BJ (cell line): ENCODE data around the gene NUP62. TPM values are rescaled to one million over a fixed set of nuclear protein-coding genes. Genes with fewer than 3 reads are reported as not detected.
"Not testable (repeated sequence)": the region's sequence is repeated elsewhere in the genome, so short reads cannot be mapped to it uniquely, and the experiment has no call there.

Source experiments
- CTCF ChIA-PET: fragments of 350-600 bp; formaldehyde crosslinking; extraction: SDS; loops from one replicate; lab custom pipeline; 2021; ENCODE audit warnings: antibody characterized with exemption, inconsistent platforms; lab: Yijun Ruan, JAX
- POLR2A ChIA-PET: fragments of 300-600 bp; sonication (Branson Sonifier 250); formaldehyde crosslinking; extraction: SDS; loops from one replicate; lab custom pipeline; 2021; ENCODE audit warnings: antibody characterized with exemption; lab: Charles Lee
- DNase-seq: peaks from one replicate; pipeline ENCODE4 v3.0.0-alpha.2; 2011; ENCODE audit warnings: low read depth
- H3K27me3 ChIP-seq: 2 replicates; pipeline ENCODE4 v1.6.0; 2011; ENCODE audit warnings: low read length; ENCODE audit not compliant: control insufficient read depth, insufficient read depth
- H3K36me3 ChIP-seq: 2 replicates; pipeline ENCODE4 v1.5.1; 2011; ENCODE audit warnings: low read length; ENCODE audit not compliant: control insufficient read depth, insufficient read depth
- H3K4me3 ChIP-seq: 2 replicates; pipeline ENCODE4 v1.5.1; 2011; ENCODE audit warnings: low read depth, mild to moderate bottlenecking, control low read depth, low read length
- CTCF ChIP-seq: IDR thresholded peaks from 2 replicates; pipeline ENCODE4 v1.5.1; 2011; ENCODE audit warnings: low read depth, mild to moderate bottlenecking, control low read depth, inconsistent platforms, low read length, moderate library complexity; ENCODE audit not compliant: insufficient read depth
- polyA plus RNA-seq: library from polyadenylated mRNA; depleted of rRNA; stranded (reverse); fragments of >200 nt; gene quantifications from 2 replicates; pipeline ENCODE4 v1.2.3, GENCODE V29; 2011

Gene NUP62
- polyA plus RNA-seq, 1 experiment, result 15.1 TPM

GRCh38 chr19:49968279-49968922, 39.1 kb upstream of the NUP62 start:
- CTCF ChIA-PET, result interaction anchor here (0.9 kb wide), 2 partner anchors 14 to 30 kb away, joined by 3 read pairs; no protein-coding TSS in a partner anchor
- Histone ChIP-seq H3K36me3 (no peaks in the 10 kb centered on the region), H3K4me3 (no peak overlapping the region), H3K27me3 (no peaks in the 10 kb centered on the region)
- POLR2A ChIA-PET, result no interaction called here
- no peak for TF ChIP-seq CTCF
- DNase-seq, result no peak

GRCh38 chr19:49960980-49961379, 31.7 kb upstream of the NUP62 start, which contains the start of gene SIGLEC11:
TSS of gene SIGLEC11 (minus strand) at chr19:49961172. CDS start at chr19:49961081, 91 bp downstream.
- DNase-seq, H3K4me3 ChIP-seq, POLR2A ChIA-PET, H3K27me3 ChIP-seq, CTCF ChIA-PET, H3K36me3 ChIP-seq: not testable (repeated sequence)

- POLR2A ChIA-PET, DNase-seq, CTCF ChIA-PET, H3K27me3 ChIP-seq, H3K4me3 ChIP-seq, H3K36me3 ChIP-seq: not testable (repeated sequence)
These were observed 30.6 kb upstream of the NUP62 start for GRCh38 chr19:49959892-49960291.

- H3K27me3 ChIP-seq, H3K36me3 ChIP-seq, H3K4me3 ChIP-seq, CTCF ChIA-PET, DNase-seq, POLR2A ChIA-PET: not testable (repeated sequence)
These were observed 29.3 kb upstream of the NUP62 start for GRCh38 chr19:49958596-49958995.

DNA sequence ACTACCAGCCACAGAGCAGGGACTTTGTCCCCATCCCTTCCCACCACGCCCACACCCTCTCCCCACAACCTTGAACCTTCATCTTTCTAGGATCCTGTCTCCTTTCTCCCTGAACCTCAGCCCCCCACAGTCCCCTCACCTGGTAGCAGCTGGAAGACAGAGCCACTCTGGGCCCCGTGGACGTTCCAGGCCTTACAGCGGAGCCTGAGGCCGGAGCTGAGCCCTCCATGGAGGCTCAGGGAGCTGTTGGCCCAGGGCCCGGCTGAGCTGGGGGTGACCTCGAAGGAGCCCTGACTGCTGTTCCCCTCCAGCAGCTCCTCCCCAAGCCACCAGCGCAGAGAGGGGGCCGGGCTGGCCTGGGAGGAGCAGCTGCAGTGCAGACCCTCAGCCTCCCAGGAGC, 28.8 kb upstream of the NUP62 start:
- H3K36me3 ChIP-seq, CTCF ChIA-PET, DNase-seq, H3K4me3 ChIP-seq, H3K27me3 ChIP-seq, POLR2A ChIA-PET: not testable (repeated sequence)

DNA sequence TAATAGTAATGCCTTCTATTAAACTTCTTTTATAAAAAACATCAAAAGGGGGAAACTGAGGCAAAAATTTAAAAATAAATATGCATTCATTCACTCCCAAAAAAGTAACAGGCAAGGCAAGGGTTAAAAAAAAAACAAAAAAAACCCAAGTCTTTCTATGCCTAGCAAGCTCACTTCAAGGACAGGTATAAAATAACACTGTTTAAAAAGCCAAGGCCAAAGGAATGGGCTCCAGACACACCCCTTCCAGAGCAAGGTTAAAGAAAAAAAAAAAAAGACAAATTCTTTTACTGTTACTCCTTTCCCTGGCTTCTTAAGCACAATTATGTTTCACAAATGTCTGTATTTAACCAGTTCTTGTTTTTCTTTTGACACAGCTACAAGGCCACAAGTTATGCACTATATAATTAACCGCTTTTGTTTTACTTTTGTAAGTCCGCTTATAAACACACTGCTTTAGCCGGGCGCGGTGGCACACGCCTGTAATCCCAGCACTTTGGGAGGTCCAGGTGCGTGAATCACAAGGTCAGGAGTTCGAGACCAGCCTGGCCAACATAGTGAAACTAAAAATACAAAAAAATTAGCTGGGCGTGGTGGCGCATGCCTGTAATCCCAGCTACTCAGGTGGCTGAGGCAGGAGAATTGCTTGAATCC, 28.1 kb upstream of the NUP62 start:
- POLR2A ChIA-PET, result no interaction called here
- TF ChIP-seq CTCF, result no peak
- no peak for DNase-seq
- no peak overlapping the region for H3K4me3 ChIP-seq
- no peaks in the 10 kb centered on the region for H3K36me3 ChIP-seq
- H3K27me3 ChIP-seq, result peaks cover 5% of the 10 kb centered on the region
- CTCF ChIA-PET, result no interaction called here

DNA sequence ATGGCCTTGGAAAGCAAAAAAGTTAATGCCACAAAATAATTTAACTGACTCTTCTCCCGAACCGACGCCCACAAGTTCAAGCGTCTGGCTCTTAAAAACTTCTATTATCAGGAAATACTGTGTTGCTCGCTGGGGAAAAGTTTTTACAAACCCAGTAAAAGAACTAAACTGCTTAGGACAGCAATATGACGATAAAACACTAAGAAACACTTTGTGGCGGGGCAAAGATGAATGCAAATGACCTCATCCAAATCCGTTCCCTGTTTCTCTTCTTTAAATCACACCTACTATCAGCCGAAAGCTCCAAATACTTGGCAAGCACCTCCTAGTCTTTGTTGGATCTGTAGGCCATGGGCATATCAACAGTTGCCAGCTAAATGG, 26.8 kb upstream of the NUP62 start:
- H3K27me3 ChIP-seq, result peaks cover 8% of the 10 kb centered on the region
- ChIA-PET CTCF (interaction anchor here (5.1 kb wide), 1 partner anchor 19 kb away, joined by 22 read pairs; no protein-coding TSS in a partner anchor), POLR2A (no interaction called here)
- no peaks in the 10 kb centered on the region for H3K36me3 ChIP-seq
- TF ChIP-seq CTCF, result no peak
- DNase-seq, result no peak
- H3K4me3 ChIP-seq, result no peak overlapping the region
